GM23338 (cell line): ENCODE measurements around the gene EMD. TPM values are rescaled to one million over a fixed set of nuclear protein-coding genes. Genes with fewer than 3 reads are reported as not detected.

Experiments
- polyA plus RNA-seq: library from polyadenylated mRNA; unstranded; fragments of >200 nt; fragmentation: Nextera tagmentation; extraction: Ambion mirVana; gene quantifications from 2 replicates; pipeline ENCODE4 v1.2.1, GENCODE V29; 2016
- small RNA-seq: library from RNA; depleted of rRNA; stranded (forward); fragments of <200 nt; gene quantifications from one replicate; pipeline ENCODE3, GENCODE V24; 2014; ENCODE audit warnings: low replicate concordance
- total RNA-seq: library from RNA; depleted of rRNA; stranded (reverse); fragments of >200 nt; shearing (Covaris generic); gene quantifications from 2 replicates; pipeline ENCODE4 v1.2.3, GENCODE V29; 2014; rRNA removed
- TF ChIP-seq, protein P1 (sequence below): IDR thresholded peaks from one replicate; pipeline ENCODE4 v1.6.1; 2018; ENCODE audit warnings: antibody characterized with exemption; ENCODE audit not compliant: unreplicated experiment

The EMD gene
- total and polyA plus RNA-seq, 2 experiments from 2014 or later = 74.2 to 78.6 TPM

DNA sequence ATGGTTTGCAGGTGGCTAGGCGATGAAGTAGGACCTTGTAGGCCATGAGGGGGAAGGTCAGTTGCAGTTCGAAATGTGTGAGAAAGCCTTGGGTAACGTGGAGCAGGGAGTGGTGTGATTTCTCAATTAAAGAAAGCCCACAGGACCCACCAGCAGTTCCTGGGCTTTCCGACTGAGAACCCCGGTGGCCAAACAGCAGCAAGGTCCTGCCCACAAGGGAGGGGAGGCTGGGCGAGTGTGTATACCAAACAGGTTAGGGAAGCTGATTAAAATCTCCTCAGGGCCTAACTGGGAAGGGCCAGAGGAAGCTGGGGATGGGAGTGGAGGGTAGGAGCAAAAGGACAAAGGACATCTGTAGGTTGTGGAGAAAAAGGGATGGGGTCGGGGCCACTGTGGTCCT, 51.8 kb downstream of the EMD start (continued):
- TF ChIP-seq, protein P1, sequence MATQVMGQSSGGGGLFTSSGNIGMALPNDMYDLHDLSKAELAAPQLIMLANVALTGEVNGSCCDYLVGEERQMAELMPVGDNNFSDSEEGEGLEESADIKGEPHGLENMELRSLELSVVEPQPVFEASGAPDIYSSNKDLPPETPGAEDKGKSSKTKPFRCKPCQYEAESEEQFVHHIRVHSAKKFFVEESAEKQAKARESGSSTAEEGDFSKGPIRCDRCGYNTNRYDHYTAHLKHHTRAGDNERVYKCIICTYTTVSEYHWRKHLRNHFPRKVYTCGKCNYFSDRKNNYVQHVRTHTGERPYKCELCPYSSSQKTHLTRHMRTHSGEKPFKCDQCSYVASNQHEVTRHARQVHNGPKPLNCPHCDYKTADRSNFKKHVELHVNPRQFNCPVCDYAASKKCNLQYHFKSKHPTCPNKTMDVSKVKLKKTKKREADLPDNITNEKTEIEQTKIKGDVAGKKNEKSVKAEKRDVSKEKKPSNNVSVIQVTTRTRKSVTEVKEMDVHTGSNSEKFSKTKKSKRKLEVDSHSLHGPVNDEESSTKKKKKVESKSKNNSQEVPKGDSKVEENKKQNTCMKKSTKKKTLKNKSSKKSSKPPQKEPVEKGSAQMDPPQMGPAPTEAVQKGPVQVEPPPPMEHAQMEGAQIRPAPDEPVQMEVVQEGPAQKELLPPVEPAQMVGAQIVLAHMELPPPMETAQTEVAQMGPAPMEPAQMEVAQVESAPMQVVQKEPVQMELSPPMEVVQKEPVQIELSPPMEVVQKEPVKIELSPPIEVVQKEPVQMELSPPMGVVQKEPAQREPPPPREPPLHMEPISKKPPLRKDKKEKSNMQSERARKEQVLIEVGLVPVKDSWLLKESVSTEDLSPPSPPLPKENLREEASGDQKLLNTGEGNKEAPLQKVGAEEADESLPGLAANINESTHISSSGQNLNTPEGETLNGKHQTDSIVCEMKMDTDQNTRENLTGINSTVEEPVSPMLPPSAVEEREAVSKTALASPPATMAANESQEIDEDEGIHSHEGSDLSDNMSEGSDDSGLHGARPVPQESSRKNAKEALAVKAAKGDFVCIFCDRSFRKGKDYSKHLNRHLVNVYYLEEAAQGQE = no peak

Small RNA genes within 50 kb of the gene (small RNA-seq; reads per million reads assigned to genes)
- not detected for gene SNORA70

Other genes with a start within 250 kb of the EMD start
- not detected in 2 replicates for gene OPN1LW, start 235.1 kb upstream of the EMD start, total RNA-seq
- not detected in 2 replicates for gene OPN1LW, start 235.1 kb upstream of the EMD start, polyA plus RNA-seq
- gene OPN1MW, start 196.7 kb upstream of the EMD start, total RNA-seq = not detected in 2 replicates
- not detected in 2 replicates for gene OPN1MW, start 196.7 kb upstream of the EMD start, polyA plus RNA-seq
- not detected in 2 replicates for gene OPN1MW2, start 159.5 kb upstream of the EMD start, total RNA-seq
- gene OPN1MW2, start 159.5 kb upstream of the EMD start, polyA plus RNA-seq = not detected in 2 replicates
- gene OPN1MW3, start 121.7 kb upstream of the EMD start, total RNA-seq = not detected in 2 replicates
- not detected in 2 replicates for gene OPN1MW3, start 121.7 kb upstream of the EMD start, polyA plus RNA-seq
- not detected in 2 replicates for gene TEX28, start 84.2 kb upstream of the EMD start, total RNA-seq
- not detected in 2 replicates for gene TEX28, start 84.2 kb upstream of the EMD start, polyA plus RNA-seq
- not detected in 2 replicates for gene TKTL1, start 83.5 kb upstream of the EMD start, total RNA-seq
- not detected in 2 replicates for gene TKTL1, start 83.5 kb upstream of the EMD start, polyA plus RNA-seq
- gene FLNA, start 4.7 kb upstream of the EMD start, total RNA-seq = 1,228 and 1,445 TPM in 2 replicates
- gene FLNA, start 4.7 kb upstream of the EMD start, polyA plus RNA-seq = 579 and 629 TPM in 2 replicates
- 3,338 and 4,929 TPM in 2 replicates for gene RPL10, start 19.1 kb downstream of the EMD start, total RNA-seq
- gene RPL10, start 19.1 kb downstream of the EMD start, polyA plus RNA-seq = 1,696 and 1,721 TPM in 2 replicates
- gene DNASE1L1, start 30.0 kb downstream of the EMD start, total RNA-seq = 16.0 and 16.1 TPM in 2 replicates
- 3.3 and 4.1 TPM in 2 replicates for gene DNASE1L1, start 30.0 kb downstream of the EMD start, polyA plus RNA-seq
- 36.0 and 43.3 TPM in 2 replicates for gene TAFAZZIN, start 32.2 kb downstream of the EMD start, total RNA-seq
- gene TAFAZZIN, start 32.2 kb downstream of the EMD start, polyA plus RNA-seq = 24.1 and 26.1 TPM in 2 replicates
- 52.1 and 53.4 TPM in 2 replicates for gene ATP6AP1, start 49.4 kb downstream of the EMD start, total RNA-seq
- gene ATP6AP1, start 49.4 kb downstream of the EMD start, polyA plus RNA-seq = 37.7 and 39.4 TPM in 2 replicates
- 95.9 and 96.1 TPM in 2 replicates for gene GDI1, start 57.9 kb downstream of the EMD start, total RNA-seq
- gene GDI1, start 57.9 kb downstream of the EMD start, polyA plus RNA-seq = 48.5 and 49.1 TPM in 2 replicates
- gene FAM50A, start 64.8 kb downstream of the EMD start, total RNA-seq = 20.9 and 23.9 TPM in 2 replicates
- gene FAM50A, start 64.8 kb downstream of the EMD start, polyA plus RNA-seq = 77.6 and 91.3 TPM in 2 replicates
- gene PLXNA3, start 79.0 kb downstream of the EMD start, total RNA-seq = 5.4 and 7.0 TPM in 2 replicates
- gene PLXNA3, start 79.0 kb downstream of the EMD start, polyA plus RNA-seq = 2.7 and 4.1 TPM in 2 replicates
- 60.3 and 71.0 TPM in 2 replicates for gene LAGE3, start 100.0 kb downstream of the EMD start, total RNA-seq
- gene LAGE3, start 100.0 kb downstream of the EMD start, polyA plus RNA-seq = 76.5 and 84.5 TPM in 2 replicates
- 39.0 and 43.7 TPM in 2 replicates for gene UBL4A, start 107.3 kb downstream of the EMD start, total RNA-seq
- gene UBL4A, start 107.3 kb downstream of the EMD start, polyA plus RNA-seq = 15.2 and 15.6 TPM in 2 replicates
- gene SLC10A3, start 111.3 kb downstream of the EMD start, total RNA-seq = 9.5 and 17.6 TPM in 2 replicates
- 7.3 and 7.6 TPM in 2 replicates for gene SLC10A3, start 111.3 kb downstream of the EMD start, polyA plus RNA-seq
- 14.0 and 16.5 TPM in 2 replicates for gene FAM3A, start 136.9 kb downstream of the EMD start, total RNA-seq
- gene FAM3A, start 136.9 kb downstream of the EMD start, polyA plus RNA-seq = 11.8 and 12.0 TPM in 2 replicates
- 66.2 and 66.7 TPM in 2 replicates for gene G6PD, start 167.6 kb downstream of the EMD start, total RNA-seq
- 14.3 and 14.4 TPM in 2 replicates for gene G6PD, start 167.6 kb downstream of the EMD start, polyA plus RNA-seq
- gene IKBKG, start 168.3 kb downstream of the EMD start, total RNA-seq = 13.5 and 14.9 TPM in 2 replicates
- 11.5 and 12.6 TPM in 2 replicates for gene IKBKG, start 168.3 kb downstream of the EMD start, polyA plus RNA-seq
- gene CTAG1A, start 205.8 kb downstream of the EMD start, total RNA-seq = not detected in 2 replicates
- not detected in 2 replicates for gene CTAG1A, start 205.8 kb downstream of the EMD start, polyA plus RNA-seq
- gene CTAG1B, start 240.0 kb downstream of the EMD start, total RNA-seq = not detected in 2 replicates
- gene CTAG1B, start 240.0 kb downstream of the EMD start, polyA plus RNA-seq = not detected in 2 replicates